ENCODE data around the gene CDCA8. TPM values are rescaled to one million over a fixed set of nuclear protein-coding genes. Genes with fewer than 3 reads are reported as not detected.

CDCA8 gene
- total RNA-seq, 1 experiment from 2014 or later: 51.7 TPM

GRCh38 chr1:37663426-37664000 is 28.8 kb upstream of the CDCA8 start:
- DNase-seq (ENCODE audit: low read depth, low spot score) (no peak), ATAC-seq (no peak)
- H3K4me1 ChIP-seq (ENCODE audit: control insufficient read depth in 1 of 2, insufficient read depth in 2 of 2, low read length in 2 of 2): no peaks in the 10 kb centered on the region
- H4K20me1 ChIP-seq (ENCODE audit: insufficient read depth): no peaks in the 10 kb centered on the region
- intact Hi-C loops (cut with micrococcal nuclease): no loop called here
- H3K4me3 ChIP-seq (replicated peaks in 1 of 2; ENCODE audit: low read depth in 1 of 2, low read length in 2 of 2): no peak overlapping the region
- H3K79me2 ChIP-seq (ENCODE audit: insufficient read depth, low read length): no peaks in the 10 kb centered on the region
- H3K27me3 ChIP-seq (ENCODE audit: insufficient read depth, low read length): peaks cover 8% of the 10 kb centered on the region
- CTCF ChIA-PET: no interaction called here
- POLR2A ChIA-PET: no interaction called here
- no TSS peak for BruUV-seq (replicated peaks)
- no peaks in the 10 kb centered on the region for H3K9me3 ChIP-seq (ENCODE audit: control insufficient read depth in 1 of 2, insufficient read depth in 1 of 2, low read depth in 1 of 2, low read length in 2 of 2)
- no peak overlapping the region for H2AFZ ChIP-seq (ENCODE audit: low read depth, low read length, poor library complexity, severe bottlenecking)
- no peak overlapping the region for H3K27ac ChIP-seq (ENCODE audit: low read depth, low read length)
- H3K9me2 ChIP-seq (ENCODE audit: insufficient read depth): no peaks in the 10 kb centered on the region
- no peak overlapping the region for H3K9ac ChIP-seq (ENCODE audit: low read length)
- no peaks in the 10 kb centered on the region for H3K36me3 ChIP-seq (ENCODE audit: control insufficient read depth in 1 of 2, insufficient read depth in 2 of 2, low read length in 2 of 2)
- TF ChIP-seq YY1 (IDR thresholded peaks at IDR 0.05; ENCODE audit: extremely low read depth, insufficient replicate concordance, low read depth, low read length) (no peak), EZH2 (IDR thresholded peaks at IDR 0.05) (no peak), EZH2phosphoT487 (IDR thresholded peaks at IDR 0.05; ENCODE audit: borderline replicate concordance) (no peak), REST (IDR thresholded peaks at IDR 0.05; ENCODE audit: low read depth) (no peak), MAX (IDR thresholded peaks at IDR 0.05) (no peak), ZFX (IDR thresholded peaks at IDR 0.05) (no peak), SIN3A (IDR thresholded peaks at IDR 0.05; ENCODE audit: low read depth) (no peak), EGR1 (IDR thresholded peaks at IDR 0.05; ENCODE audit: low read depth) (no peak), POLR2A (IDR thresholded peaks at IDR 0.05; ENCODE audit: borderline replicate concordance, extremely low read depth, insufficient read depth, insufficient read length) (no peak), POLR2AphosphoS5 (IDR thresholded peaks at IDR 0.05; ENCODE audit: low read depth, low read length) (no peak), ZBTB33 (IDR thresholded peaks at IDR 0.05; ENCODE audit: extremely low read depth, insufficient replicate concordance, low read length) (no peak), TCF7L2 (IDR thresholded peaks at IDR 0.05; ENCODE audit: borderline replicate concordance, extremely low read depth, insufficient read depth, insufficient read length) (no peak), SP1 (IDR thresholded peaks at IDR 0.05; ENCODE audit: low read depth) (no peak), CTCF (IDR thresholded peaks at IDR 0.05 in 2 of 3, conservative IDR thresholded peaks at IDR 0.05 in 1 of 3; ENCODE audit: borderline replicate concordance in 1 of 3, insufficient read depth in 1 of 3, low read depth in 2 of 3, low read length in 2 of 3) (no peak), CBX3 (IDR thresholded peaks at IDR 0.05; ENCODE audit: low read depth) (no peak), RAD21 (IDR thresholded peaks at IDR 0.05; ENCODE audit: low read depth) (no peak)
- RAD21 ChIA-PET (ENCODE audit: low non-redundant PET in 1 of 2, low total read pairs in 2 of 2, uncharacterized antibody in 2 of 2, unreplicated experiment in 2 of 2): no interaction called here
- no peak overlapping the region for H3K4me2 ChIP-seq (ENCODE audit: low read length)
